ENCODE data around the gene ANKRD65. TPM values are rescaled to one million over a fixed set of nuclear protein-coding genes. Genes with fewer than 3 reads are reported as not detected.

The ANKRD65 gene
- total and polyA plus RNA-seq, 7 experiments from 2014 or later: not detected

DNA sequence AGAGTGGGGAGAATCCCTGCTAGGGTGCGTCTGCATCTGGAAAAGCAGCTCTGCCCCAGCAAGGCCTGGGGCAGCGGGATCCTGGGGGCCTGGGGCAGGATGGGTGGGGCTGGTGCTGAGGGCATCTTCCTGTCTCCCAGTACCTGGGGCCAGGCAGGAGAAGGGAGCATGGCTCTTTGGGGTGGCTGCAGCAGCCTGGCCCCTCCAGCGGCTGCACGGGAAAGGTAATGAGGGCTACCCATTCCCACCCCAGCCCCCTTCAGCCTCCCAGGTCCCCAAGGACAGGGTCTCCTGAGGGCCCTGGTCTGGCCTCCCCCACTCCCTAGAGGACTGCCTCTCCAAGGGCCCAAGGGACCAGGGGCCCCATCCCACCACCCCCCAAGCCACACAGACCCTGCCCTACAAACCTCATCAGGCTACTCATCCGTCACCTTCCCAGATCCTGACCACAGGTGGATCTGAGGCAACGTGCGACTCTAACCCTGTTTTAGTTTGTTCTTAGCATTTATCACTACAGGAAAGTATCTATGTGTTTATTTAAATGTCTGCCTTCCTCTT lies 910 bp upstream of the ANKRD65 start:
- H3K27ac ChIP-seq (ENCODE audit: low read depth, low read length): no peak overlapping the region
- Mint-ChIP-seq H3K9me3 (peaks cover 0 to 2% (median 0%) of the 10 kb centered on the region in 11 donors), H3K4me1 (peaks cover 0 to 7% (median 0%) of the 10 kb centered on the region in 7 donors), H3K4me3 (peak overlapping the region in 1 of 10 donors; percentile 43), H3K27me3 (peaks cover 0 to 34% (median 21%) of the 10 kb centered on the region in 5 donors), H3K27ac (no peak overlapping the region), H3K36me3 (no peaks in the 10 kb centered on the region)
- no peak for DNase-seq
- POLR2A ChIA-PET: interaction anchor here (0.5 kb wide), 1 partner anchor 19 kb away, joined by 3 read pairs; no protein-coding TSS in a partner anchor
- H3K9me3 ChIP-seq (ENCODE audit: control insufficient read depth in 2 of 3, low read length in 3 of 3): no peaks in the 10 kb centered on the region
- CTCF ChIA-PET: interaction anchor here (1.1 kb wide), 1 partner anchor 20 kb away, joined by 4 read pairs; no protein-coding TSS in a partner anchor
- H3K36me3 ChIP-seq (ENCODE audit: control insufficient read depth in 2 of 3, insufficient read depth in 3 of 3, low read length in 3 of 3): no peaks in the 10 kb centered on the region
- intact Hi-C loops (cut with micrococcal nuclease): no loop called here
- no peaks in the 10 kb centered on the region for H3K27me3 ChIP-seq (ENCODE audit: control insufficient read depth in 2 of 2, insufficient read depth in 2 of 2, low read length in 2 of 2)
- no peak for ATAC-seq
- H3K4me3 ChIP-seq (ENCODE audit: low read length): no peak overlapping the region
- H3K4me1 ChIP-seq (ENCODE audit: control insufficient read depth in 2 of 2, insufficient read depth in 2 of 2, low read length in 2 of 2): no peaks in the 10 kb centered on the region

DNA sequence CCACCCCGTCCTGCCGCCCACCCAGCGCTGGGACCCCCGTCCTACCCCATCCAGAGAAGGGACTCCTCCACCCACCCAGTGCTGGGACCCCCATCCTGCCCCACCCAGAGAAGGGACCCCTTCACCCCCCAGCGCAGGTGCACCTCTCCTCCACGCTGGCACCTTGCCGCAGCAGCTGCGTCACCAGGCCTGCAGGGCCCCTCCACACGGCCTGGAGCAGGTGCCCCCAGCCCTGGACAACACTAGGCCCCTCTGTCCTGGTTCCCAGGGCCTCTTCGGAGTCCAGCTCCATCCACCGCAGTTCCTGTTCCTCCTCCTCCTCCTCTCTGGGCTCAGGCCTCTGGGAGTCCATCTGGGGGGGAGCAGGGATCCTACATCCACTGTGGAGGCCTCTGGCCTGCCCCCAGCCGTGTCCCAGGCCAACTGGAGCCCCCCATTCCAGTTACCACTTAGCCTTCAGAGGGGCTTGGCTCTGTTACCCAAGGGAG lies 378 bp downstream of the ANKRD65 start:
- Histone ChIP-seq H3K27ac (ENCODE audit: low read depth, low read length) (no peak overlapping the region), H3K4me1 (ENCODE audit: control insufficient read depth in 2 of 2, insufficient read depth in 2 of 2, low read length in 2 of 2) (no peaks in the 10 kb centered on the region), H3K36me3 (ENCODE audit: control insufficient read depth in 2 of 3, insufficient read depth in 3 of 3, low read length in 3 of 3) (no peaks in the 10 kb centered on the region), H3K27me3 (ENCODE audit: control insufficient read depth in 2 of 2, insufficient read depth in 2 of 2, low read length in 2 of 2) (no peaks in the 10 kb centered on the region), H3K4me3 (ENCODE audit: low read length) (no peak overlapping the region), H3K9me3 (ENCODE audit: control insufficient read depth in 2 of 3, low read length in 3 of 3) (no peaks in the 10 kb centered on the region)
- DNase-seq (no peak), ATAC-seq (no peak)
- Mint-ChIP-seq H3K4me1 (peaks cover 0 to 4% (median 0%) of the 10 kb centered on the region in 7 donors), H3K27me3 (peaks cover 0 to 31% (median 16%) of the 10 kb centered on the region in 5 donors), H3K4me3 (peak overlapping the region in 3 of 10 donors; percentile 41 to 70 (median 48)), H3K9me3 (peaks cover 0 to 2% (median 0%) of the 10 kb centered on the region in 11 donors), H3K36me3 (no peaks in the 10 kb centered on the region), H3K27ac (no peak overlapping the region)
- ChIA-PET CTCF (no interaction called here), POLR2A (interaction anchor here (0.7 kb wide), 1 partner anchor 11 kb away, joined by 3 read pairs; no protein-coding TSS in a partner anchor)
- intact Hi-C loops (cut with micrococcal nuclease): no loop called here

DNA sequence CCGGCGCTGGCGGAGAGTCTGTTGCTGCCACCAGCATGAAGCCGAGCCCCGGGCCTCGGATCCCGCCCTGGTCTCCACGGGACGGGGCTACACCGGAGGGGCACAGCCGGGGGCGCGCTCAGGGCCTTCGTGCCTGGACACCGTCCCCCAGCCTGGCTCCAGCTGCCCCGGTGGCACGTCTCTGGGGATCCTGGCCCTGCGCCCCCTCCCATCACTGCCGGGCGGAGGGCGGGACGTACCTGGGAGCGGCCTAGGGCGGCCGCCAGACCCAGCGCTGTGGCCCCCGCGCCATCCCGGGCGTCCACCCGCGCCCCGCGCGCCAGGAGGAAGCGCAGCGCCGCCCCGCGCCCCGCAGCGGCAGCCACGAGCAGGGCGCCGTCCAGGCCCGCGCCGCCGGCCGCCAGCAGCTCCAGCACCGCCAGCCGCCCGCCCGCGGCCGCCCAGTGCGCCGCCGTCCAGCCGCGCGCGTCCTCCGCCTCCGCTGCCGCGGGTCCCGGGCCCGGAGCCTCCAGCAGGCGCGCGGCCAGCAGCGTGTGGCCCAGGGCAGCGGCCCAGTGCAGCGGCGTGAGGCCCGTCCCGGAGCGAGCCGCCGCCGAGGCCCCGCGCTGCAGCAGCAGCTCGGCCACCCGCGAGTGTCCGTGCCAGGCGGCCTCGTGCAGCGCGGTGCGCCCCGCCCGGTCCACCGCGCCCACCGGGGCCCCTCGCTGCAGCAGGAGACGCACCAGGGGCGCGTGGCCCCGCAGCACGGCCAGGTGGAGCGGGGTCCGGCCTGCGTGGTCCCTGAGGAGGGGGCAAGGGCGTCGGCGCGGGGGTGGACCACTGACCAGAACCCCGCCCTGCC lies 1.0 kb downstream of the ANKRD65 start:
- Histone ChIP-seq H3K27me3 (ENCODE audit: control insufficient read depth in 2 of 2, insufficient read depth in 2 of 2, low read length in 2 of 2) (no peaks in the 10 kb centered on the region), H3K36me3 (ENCODE audit: control insufficient read depth in 2 of 3, insufficient read depth in 3 of 3, low read length in 3 of 3) (no peaks in the 10 kb centered on the region), H3K27ac (ENCODE audit: low read depth, low read length) (no peak overlapping the region), H3K4me3 (ENCODE audit: low read length) (no peak overlapping the region), H3K9me3 (ENCODE audit: control insufficient read depth in 2 of 3, low read length in 3 of 3) (no peaks in the 10 kb centered on the region), H3K4me1 (ENCODE audit: control insufficient read depth in 2 of 2, insufficient read depth in 2 of 2, low read length in 2 of 2) (no peaks in the 10 kb centered on the region)
- Mint-ChIP-seq H3K27me3 (peaks cover 0 to 27% (median 11%) of the 10 kb centered on the region in 5 donors), H3K4me3 (peak overlapping the region in 1 of 10 donors; percentile 70), H3K36me3 (no peaks in the 10 kb centered on the region), H3K9me3 (peaks cover 0 to 2% (median 0%) of the 10 kb centered on the region in 11 donors), H3K4me1 (peaks cover 0 to 4% (median 0%) of the 10 kb centered on the region in 7 donors), H3K27ac (no peak overlapping the region)
- intact Hi-C loops (cut with micrococcal nuclease): no loop called here
- ChIA-PET CTCF (interaction anchor here (1.2 kb wide), 1 partner anchor 45 kb away, joined by 4 read pairs; the partner anchor contains the start of gene AURKAIP1), POLR2A (no interaction called here)
- DNase-seq (no peak), ATAC-seq (peak; percentile 60)

DNA sequence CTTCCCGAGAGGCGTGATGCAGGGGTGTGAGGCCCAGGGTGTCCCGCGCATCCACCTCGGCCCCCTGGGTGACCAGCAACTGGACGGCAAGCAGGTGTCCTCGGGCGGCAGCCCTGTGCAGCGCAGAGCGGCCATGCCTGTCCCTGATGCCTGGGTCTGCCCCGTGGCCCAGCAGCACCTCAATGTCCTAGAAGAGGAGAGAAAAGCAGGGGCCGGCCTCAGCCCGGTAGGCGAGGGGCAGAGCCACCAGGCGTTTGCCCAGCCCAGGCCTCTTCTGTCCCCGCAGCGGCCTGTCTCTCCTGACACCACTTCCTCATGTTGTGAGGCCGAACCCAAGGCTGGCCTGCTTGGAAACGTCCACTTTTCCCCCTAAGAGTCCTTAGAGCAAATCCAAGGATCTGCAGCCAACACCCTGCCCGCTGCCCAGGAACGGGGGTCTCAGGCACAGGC lies 1.7 kb downstream of the ANKRD65 start:
- ATAC-seq: no peak
- H3K36me3 Mint-ChIP-seq: no peaks in the 10 kb centered on the region
- DNase-seq: no peak
- CTCF ChIA-PET: interaction anchor here (1.2 kb wide), 1 partner anchor 44 kb away, joined by 4 read pairs; the partner anchor contains the start of gene AURKAIP1
- POLR2A ChIA-PET: no interaction called here
- Histone ChIP-seq H3K9me3 (ENCODE audit: control insufficient read depth in 2 of 3, low read length in 3 of 3) (no peaks in the 10 kb centered on the region), H3K4me3 (ENCODE audit: low read length) (no peak overlapping the region), H3K36me3 (ENCODE audit: control insufficient read depth in 2 of 3, insufficient read depth in 3 of 3, low read length in 3 of 3) (no peaks in the 10 kb centered on the region), H3K4me1 (ENCODE audit: control insufficient read depth in 2 of 2, insufficient read depth in 2 of 2, low read length in 2 of 2) (no peaks in the 10 kb centered on the region), H3K27me3 (ENCODE audit: control insufficient read depth in 2 of 2, insufficient read depth in 2 of 2, low read length in 2 of 2) (no peaks in the 10 kb centered on the region), H3K27ac (ENCODE audit: low read depth, low read length) (no peak overlapping the region)
- peak overlapping the region in 2 of 10 donors; percentile 25 to 38 for H3K4me3 Mint-ChIP-seq
- H3K27ac Mint-ChIP-seq: no peak overlapping the region
- peaks cover 0 to 23% (median 10%) of the 10 kb centered on the region in 5 donors for H3K27me3 Mint-ChIP-seq
- peaks cover 0 to 4% (median 0%) of the 10 kb centered on the region in 7 donors for H3K4me1 Mint-ChIP-seq
- H3K9me3 Mint-ChIP-seq: peaks cover 0 to 2% (median 0%) of the 10 kb centered on the region in 11 donors
- intact Hi-C loops (cut with micrococcal nuclease): no loop called here

DNA sequence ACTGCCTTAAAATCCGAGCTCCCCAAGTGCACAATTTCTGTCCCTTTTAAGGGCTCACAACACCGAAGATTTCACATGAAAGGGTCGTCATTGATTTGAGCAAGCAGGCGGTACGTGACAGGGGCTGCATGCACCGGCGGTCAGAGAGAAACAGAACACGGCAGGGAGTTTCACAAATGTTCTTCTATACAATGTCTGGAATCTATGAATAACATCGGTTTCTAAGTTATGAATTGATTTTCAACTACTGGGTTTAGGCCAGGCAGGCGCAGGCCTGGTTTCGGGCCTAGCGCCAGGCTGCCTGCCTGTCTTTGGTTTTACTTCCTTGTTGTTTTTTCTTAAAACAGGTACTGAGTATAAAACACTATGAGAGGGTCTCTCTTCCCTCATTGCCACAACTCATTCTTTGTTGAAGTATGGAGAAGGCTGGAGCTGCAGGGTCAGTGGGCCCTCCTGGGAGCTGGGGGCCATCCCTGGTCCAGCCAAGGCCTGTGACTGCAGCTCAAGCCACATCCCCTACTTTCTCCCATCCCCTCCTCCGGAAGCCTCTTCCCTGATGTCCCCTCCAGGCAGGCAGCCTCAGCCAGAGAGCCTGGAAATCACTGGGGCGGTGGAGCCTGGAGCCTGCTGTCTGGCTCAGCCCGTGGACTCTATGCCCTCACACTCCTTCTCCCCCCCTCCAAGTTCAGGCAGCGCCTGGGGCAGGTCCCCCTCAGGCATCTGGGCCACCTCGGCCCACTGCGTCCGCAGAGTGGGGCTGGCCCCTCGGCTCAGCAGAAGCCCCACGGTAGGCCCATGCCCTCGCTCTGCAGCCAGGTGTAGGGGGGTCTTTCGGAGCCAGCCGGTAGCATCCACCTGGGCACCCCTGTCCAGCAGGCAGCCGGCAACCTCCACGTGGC lies 2.4 kb downstream of the ANKRD65 start:
- Histone ChIP-seq H3K4me3 (ENCODE audit: low read length) (no peak overlapping the region), H3K4me1 (ENCODE audit: control insufficient read depth in 2 of 2, insufficient read depth in 2 of 2, low read length in 2 of 2) (no peaks in the 10 kb centered on the region), H3K27ac (ENCODE audit: low read depth, low read length) (no peak overlapping the region), H3K36me3 (ENCODE audit: control insufficient read depth in 2 of 3, insufficient read depth in 3 of 3, low read length in 3 of 3) (no peaks in the 10 kb centered on the region), H3K27me3 (ENCODE audit: control insufficient read depth in 2 of 2, insufficient read depth in 2 of 2, low read length in 2 of 2) (no peaks in the 10 kb centered on the region), H3K9me3 (ENCODE audit: control insufficient read depth in 2 of 3, low read length in 3 of 3) (no peaks in the 10 kb centered on the region)
- ATAC-seq (no peak), DNase-seq (no peak)
- H3K27me3 Mint-ChIP-seq: peaks cover 0 to 23% (median 10%) of the 10 kb centered on the region in 5 donors
- peak overlapping the region in 6 of 10 donors; percentile 21 to 49 (median 38) for H3K4me3 Mint-ChIP-seq
- CTCF ChIA-PET: interaction anchor here (1.2 kb wide), 1 partner anchor 43 kb away, joined by 4 read pairs; the partner anchor contains the start of gene AURKAIP1
- H3K36me3 Mint-ChIP-seq: no peaks in the 10 kb centered on the region
- peaks cover 0 to 2% (median 0%) of the 10 kb centered on the region in 11 donors for H3K9me3 Mint-ChIP-seq
- POLR2A ChIA-PET: interaction anchor here (0.8 kb wide), 1 partner anchor 114 kb away, joined by 3 read pairs; no protein-coding TSS in a partner anchor
- intact Hi-C loops (cut with micrococcal nuclease): no loop called here
- H3K27ac Mint-ChIP-seq: no peak overlapping the region
- H3K4me1 Mint-ChIP-seq: peaks cover 0 to 4% (median 0%) of the 10 kb centered on the region in 7 donors

Measured in naive thymus-derived CD4-positive, alpha-beta T cell (primary cell).